Uterus (tissue), 4 donors: ENCODE results near the gene TANGO2. TPM values are rescaled to one million over a fixed set of nuclear protein-coding genes. Genes with fewer than 3 reads are reported as not detected.
A peak's percentile ranks its signal among the peaks of the same experiment; 100 is the strongest.

Source experiments
- DNase-seq, 2 donors: peaks; one replicate each; pipeline ENCODE4 v3.0.0-alpha.2; 2019 to 2020
- H3K27ac ChIP-seq, 2 donors: fragments of 200-600 bp; sonication (generic); 1 replicate in 1 of 2; 2 replicates in 1 of 2; pipeline ENCODE4 v1.5.1; 2016 to 2018
- H3K27me3 ChIP-seq, 2 donors: fragments of 200-600 bp; sonication (generic); one replicate each; pipeline ENCODE4 v1.5.1; 2018 to 2019; ENCODE audit warnings: control low read depth in 1 of 2
- H3K36me3 ChIP-seq, 2 donors: fragments of 200-600 bp; sonication (generic); one replicate each; pipeline ENCODE4 v1.5.1; 2019; ENCODE audit warnings: control low read depth in 1 of 2
- H3K4me1 ChIP-seq, 2 donors: fragments of 200-600 bp; sonication (generic); one replicate each; pipeline ENCODE4 v1.5.1; 2018 to 2019; ENCODE audit warnings: control low read depth in 1 of 2
- H3K4me3 ChIP-seq, 2 donors: fragments of 200-600 bp; sonication (generic); 1 replicate in 1 of 2; 2 replicates in 1 of 2; pipeline ENCODE4 v1.5.1; 2018 to 2019; ENCODE audit warnings: mild to moderate bottlenecking in 1 of 2
- H3K9me3 ChIP-seq, 2 donors: fragments of 200-600 bp; sonication (generic); one replicate each; pipeline ENCODE4 v1.5.1; 2019; ENCODE audit warnings: control low read depth in 1 of 2
- CTCF ChIP-seq, 4 experiments: fragments of 200-600 bp in 2 of 4; fragments of 450-650 bp in 2 of 4; sonication (generic) in 2 of 4; IDR thresholded peaks; one replicate each; pipeline ENCODE4 v1.5.1; 2016 to 2019; ENCODE audit warnings: antibody characterized with exemption in 4 of 4, mild to moderate bottlenecking in 2 of 4, moderate library complexity in 1 of 4
- POLR2A ChIP-seq, 2 donors: fragments of 450-650 bp; IDR thresholded peaks; one replicate each; pipeline ENCODE4 v1.6.1; 2016; ENCODE audit warnings: antibody characterized with exemption in 2 of 2, mild to moderate bottlenecking in 1 of 2, moderate library complexity in 1 of 2
- intact Hi-C: fragments of 100-400 bp; cut with DNase I; formaldehyde crosslinking; loops from one replicate; pipeline ENCODE4 v1.15.1; 2023; ENCODE audit warnings: low total_unique reads
- total RNA-seq, 4 donors: library from RNA; depleted of rRNA in 3 of 4; stranded (reverse); fragments of >200 nt in 3 of 4; gene quantifications; one replicate each; pipeline versions ENCODE4 v1.1.0 to v1.2.4, GENCODE V29; 2014 to 2023
- donor health status: DM: yes; HTN: yes; CAD: no.

Gene TANGO2
- total RNA-seq, 4 donors from 2014 or later: 2.8 to 25.1 (median 13.3) TPM

- H3K36me3 ChIP-seq: no peaks in the 10 kb centered on the region
- peaks cover 0 to 4% of the 10 kb centered on the region in 2 donors for H3K4me1 ChIP-seq
- no peaks in the 10 kb centered on the region for H3K9me3 ChIP-seq
- H3K4me3 ChIP-seq: peak overlapping the region; percentile 66 to 79
- TF ChIP-seq CTCF (IDR thresholded peaks at IDR 0.05) (no peak), POLR2A (IDR thresholded peaks at IDR 0.05) (no peak)
- peak overlapping the region; percentile 5 to 66 for H3K27ac ChIP-seq
- no peaks in the 10 kb centered on the region for H3K27me3 ChIP-seq
- intact Hi-C loops: no loop called here
- DNase-seq: no peak
Measured at GRCh38 chr22:20021196-20022181, 579 bp downstream of the TANGO2 start.

- no peak for DNase-seq
- Histone ChIP-seq H3K9me3 (no peaks in the 10 kb centered on the region), H3K27me3 (no peaks in the 10 kb centered on the region), H3K4me3 (no peak overlapping the region), H3K4me1 (peaks cover 0 to under 1% of the 10 kb centered on the region in 2 donors), H3K36me3 (no peaks in the 10 kb centered on the region), H3K27ac (no peak overlapping the region)
- intact Hi-C loops: no loop called here
- TF ChIP-seq CTCF (IDR thresholded peaks at IDR 0.05) (no peak), POLR2A (IDR thresholded peaks at IDR 0.05) (no peak)
Measured at GRCh38 chr22:20022231-20022977, 1.5 kb downstream of the TANGO2 start.

GRCh38 chr22:20022978-20023613 is 2.2 kb downstream of the TANGO2 start:
- intact Hi-C loops: no loop called here
- H3K4me3 ChIP-seq: no peak overlapping the region
- no peaks in the 10 kb centered on the region for H3K9me3 ChIP-seq
- H3K36me3 ChIP-seq: no peaks in the 10 kb centered on the region
- no peaks in the 10 kb centered on the region for H3K4me1 ChIP-seq
- DNase-seq: no peak
- no peak overlapping the region for H3K27ac ChIP-seq
- TF ChIP-seq POLR2A (IDR thresholded peaks at IDR 0.05) (no peak), CTCF (IDR thresholded peaks at IDR 0.05) (no peak)
- no peaks in the 10 kb centered on the region for H3K27me3 ChIP-seq

GRCh38 chr22:20024225-20024624 is 3.3 kb downstream of the TANGO2 start:
- Histone ChIP-seq H3K4me1 (no peaks in the 10 kb centered on the region), H3K27ac (no peak overlapping the region), H3K36me3 (no peaks in the 10 kb centered on the region), H3K27me3 (no peaks in the 10 kb centered on the region), H3K4me3 (no peak overlapping the region), H3K9me3 (no peaks in the 10 kb centered on the region)
- no peak for DNase-seq
- intact Hi-C loops: no loop called here
- no peak for TF ChIP-seq CTCF (IDR thresholded peaks at IDR 0.05)
- no peak for TF ChIP-seq POLR2A (IDR thresholded peaks at IDR 0.05)
